Motor neuron (in vitro differentiated cells): ENCODE results near the gene C19orf85. TPM values are rescaled to one million over a fixed set of nuclear protein-coding genes. Genes with fewer than 3 reads are reported as not detected.
"Not testable (repeated sequence)": the region's sequence is repeated elsewhere in the genome, so short reads cannot be mapped to it uniquely, and the experiment has no call there.

Experiments used
- ATAC-seq, 8 experiments: fragments of 200-7000 bp; cut with Tn5 transposase; replicated peaks in 6 of 8; 2 replicates each; pipeline ENCODE4 v1.8.0; 2021; ENCODE audit warnings: mild to moderate bottlenecking in 8 of 8, moderate library complexity in 8 of 8
- H3K27ac ChIP-seq, 2 donors: fragments of 250-450 bp; sonication (Bioruptor Pico); 2 replicates each; pipeline ENCODE4 v1.9.0; 2021; ENCODE audit warnings: antibody characterized with exemption in 2 of 2, mild to moderate bottlenecking in 2 of 2, moderate library complexity in 1 of 2
- H3K4me1 ChIP-seq, 2 donors: fragments of 250-450 bp; sonication (Bioruptor Pico); replicated peaks in 1 of 2; 2 replicates each; pipeline ENCODE4 v1.6.1; 2021; ENCODE audit warnings: antibody characterized with exemption in 2 of 2, mild to moderate bottlenecking in 2 of 2, moderate library complexity in 1 of 2
- H3K4me3 ChIP-seq, 5 donors: fragments of 250-450 bp; sonication (Bioruptor Pico); 2 replicates each; pipeline ENCODE4 v1.9.0; 2021; ENCODE audit warnings: antibody characterized with exemption in 5 of 5, mild to moderate bottlenecking in 5 of 5, moderate library complexity in 4 of 5
- WGBS, 10 experiments: fragments of 450-650 bp; shearing (Covaris generic); methylation state at CpG; one replicate each; pipeline ENCODE4 v1.0.0; 2022; 5-methylcytosine and 5-hydroxymethylcytosine counted together
- in situ Hi-C, 9 experiments: fragments of 400-800 bp; cut with MboI; loops; one replicate each; pipeline ENCODE4 v1.15.0; 2021; ENCODE audit warnings: low sequenced_read_pairs in 9 of 9, low pct_unique_long_range_greater_than_20kb in 2 of 9; ENCODE audit not compliant: unreplicated experiment in 9 of 9
- total RNA-seq, 8 experiments: library from RNA; unstranded; fragments of 300-600 nt; gene quantifications; 2 replicates each; pipeline versions ENCODE4 v1.2.3 to v1.2.4, GENCODE V29; 2022

C19orf85 gene
- total RNA-seq = 1 to 10 TPM in 2 of 8 experiments, under 1 TPM in 5, not detected in 1; 0.05 to 1.3 (median 0.72) TPM

GRCh38 chr19:55464662-55465054 lies at the start of gene C19orf85:
TSS of gene C19orf85 (minus strand) at chr19:55464751. CDS start at chr19:55464554, 197 bp downstream.
- H3K4me3 ChIP-seq = no peak within 1 kb of the TSS
- in situ Hi-C loops = no loop called here
- H3K27ac ChIP-seq = no peak within 1 kb of the TSS
- peaks cover 12 to 16% of the 10 kb centered on the region in 2 donors for H3K4me1 ChIP-seq
- WGBS, 10 experiments = no CpG with 5 or more reads among the region's 14 CpGs
- ATAC-seq = no peak

GRCh38 chr19:55508120-55508519 lies 43.6 kb upstream of the C19orf85 start:
- WGBS, 10 experiments = 49 to 100% (median 80%) methylated on average over 1 to 6 of the region's 10 CpGs; no CpG with 5 or more reads in 3 of the 10 experiments
- in situ Hi-C loops = no loop called here

GRCh38 chr19:55504981-55505380 lies 40.4 kb upstream of the C19orf85 start:
- WGBS, 10 experiments = 50 to 92% (median 76%) methylated on average over 2 to 11 of the region's 11 CpGs
- in situ Hi-C loops = no loop called here

More at GRCh38 chr19:55508120-55508519, 43.6 kb upstream of the C19orf85 start:
- H3K27ac ChIP-seq = no peak overlapping the region
- H3K4me1 ChIP-seq = no peaks in the 10 kb centered on the region
- no peak overlapping the region for H3K4me3 ChIP-seq
- ATAC-seq = no peak

GRCh38 chr19:55504252-55504603 lies 39.7 kb upstream of the C19orf85 start:
- WGBS, 10 experiments = 32 to 100% (median 41%) methylated on average over 1 to 13 of the region's 13 CpGs; no CpG with 5 or more reads in 1 of the 10 experiments
- peak overlapping the region in 4 of 5 donors; percentile 29 to 37 (median 34) for H3K4me3 ChIP-seq
- no peak for ATAC-seq
- in situ Hi-C loops = no loop called here
- H3K4me1 ChIP-seq = no peaks in the 10 kb centered on the region
- H3K27ac ChIP-seq = peak overlapping the region in 1 of 2 donors; percentile 75

More at GRCh38 chr19:55504981-55505380, 40.4 kb upstream of the C19orf85 start:
- Histone ChIP-seq H3K4me1 (no peaks in the 10 kb centered on the region), H3K4me3 (no peak overlapping the region), H3K27ac (no peak overlapping the region)
- ATAC-seq = no peak

GRCh38 chr19:55503502-55504251 lies 39.1 kb upstream of the C19orf85 start:
- no peaks in the 10 kb centered on the region for H3K4me1 ChIP-seq
- in situ Hi-C loops = no loop called here
- 0 to 92% (median 17%) methylated on average over 1 to 24 of the region's 64 CpGs; no CpG with 5 or more reads in 1 of the 10 experiments for WGBS, 10 experiments
- H3K27ac ChIP-seq = peak overlapping the region; percentile 47 to 75
- peak overlapping the region; percentile 29 to 37 (median 32) for H3K4me3 ChIP-seq
- peak; percentile 96 to 99 (median 98) for ATAC-seq

- in situ Hi-C loops = no loop called here
- Histone ChIP-seq H3K27ac (no peak overlapping the region), H3K4me3 (no peak overlapping the region), H3K4me1 (no peaks in the 10 kb centered on the region)
- no peak for ATAC-seq
- 85 to 100% (median 93%) methylated on average over 1 to 17 of the region's 17 CpGs for WGBS, 10 experiments
These were observed 38.6 kb upstream of the C19orf85 start for GRCh38 chr19:55503157-55503501.

- in situ Hi-C loops = no loop called here
- Histone ChIP-seq H3K4me3 (no peak overlapping the region), H3K4me1 (no peaks in the 10 kb centered on the region), H3K27ac (no peak overlapping the region)
- ATAC-seq = no peak
- 60 to 100% (median 87%) methylated on average over 1 to 6 of the region's 9 CpGs for WGBS, 10 experiments
These were observed 37.8 kb upstream of the C19orf85 start for GRCh38 chr19:55502197-55502952.

- WGBS, 10 experiments = 33 to 93% (median 91%) methylated on average over 1 to 7 of the region's 26 CpGs; no CpG with 5 or more reads in 6 of the 10 experiments
- no peak for ATAC-seq
- in situ Hi-C loops = no loop called here
- no peak overlapping the region for H3K4me3 ChIP-seq
- peaks cover 0 to 7% of the 10 kb centered on the region in 2 donors for H3K4me1 ChIP-seq
- H3K27ac ChIP-seq = no peak overlapping the region
These were observed 35.9 kb upstream of the C19orf85 start for GRCh38 chr19:55500368-55500952.

- 0 to 67% (median 46%) methylated on average over 1 to 2 of the region's 2 CpGs; no CpG with 5 or more reads in 2 of the 10 experiments for WGBS, 10 experiments
- no peak overlapping the region for H3K4me3 ChIP-seq
- ATAC-seq = no peak
- no peak overlapping the region for H3K27ac ChIP-seq
- in situ Hi-C loops = loop anchor here in 1 of 9 experiments (25.0 kb wide), 1 partner anchor 361 kb away; the partner anchor contains the start of gene TNNT1
- peaks cover 0 to 7% of the 10 kb centered on the region in 2 donors for H3K4me1 ChIP-seq
These were observed 33.8 kb upstream of the C19orf85 start for GRCh38 chr19:55498246-55498840.

- Histone ChIP-seq H3K4me1 (peaks cover 0 to 7% of the 10 kb centered on the region in 2 donors), H3K27ac (no peak overlapping the region), H3K4me3 (no peak overlapping the region)
- no peak for ATAC-seq
- in situ Hi-C loops = loop anchor here in 1 of 9 experiments (25.0 kb wide), 1 partner anchor 360 kb away; the partner anchor contains the start of gene TNNT1
- 83 to 100% (median 93%) methylated on average over 1 to 5 of the region's 13 CpGs; no CpG with 5 or more reads in 7 of the 10 experiments for WGBS, 10 experiments
These were observed 33.2 kb upstream of the C19orf85 start for GRCh38 chr19:55497763-55498162.

GRCh38 chr19:55496820-55497219 lies 32.3 kb upstream of the C19orf85 start:
- not testable (repeated sequence) for H3K27ac ChIP-seq, H3K4me3 ChIP-seq, ATAC-seq, H3K4me1 ChIP-seq
- 55 to 92% (median 85%) methylated on average over 4 to 10 of the region's 10 CpGs; no CpG with 5 or more reads in 2 of the 10 experiments for WGBS, 10 experiments
- in situ Hi-C loops = loop anchor here in 1 of 9 experiments (25.0 kb wide), 1 partner anchor 360 kb away; the partner anchor contains the start of gene TNNT1

GRCh38 chr19:55495646-55496349 lies 31.2 kb upstream of the C19orf85 start:
- H3K4me3 ChIP-seq = no peak overlapping the region
- in situ Hi-C loops = loop anchor here in 1 of 9 experiments (25.0 kb wide), 1 partner anchor 358 kb away; the partner anchor contains the start of gene TNNT1
- peak in 2 of 8 experiments; percentile 8 to 15 for ATAC-seq

More at GRCh38 chr19:55495646-55496349, 31.2 kb upstream of the C19orf85 start:
- 33 to 100% (median 80%) methylated on average over 1 to 8 of the region's 11 CpGs; no CpG with 5 or more reads in 3 of the 10 experiments for WGBS, 10 experiments
- Histone ChIP-seq H3K4me1 (peaks cover 2 to 7% of the 10 kb centered on the region in 2 donors), H3K27ac (no peak overlapping the region)
